IMR-90 (cell line): Measurements from ENCODE around the gene IFT52. TPM values are rescaled to one million over a fixed set of nuclear protein-coding genes. Genes with fewer than 3 reads are reported as not detected.

Experiments used
- ATAC-seq: fragments of 200-7000 bp; cut with Tn5 transposase; 2 replicates; pipeline ENCODE4 v1.9.1; 2020; ENCODE audit warnings: low read depth, mild to moderate bottlenecking, moderate library complexity
- BruUV-seq: library from RNA; stranded (reverse); fragments of 400-500 nt; replicated peaks from 2 replicates; lab custom pipeline; 2021; lab: Mats Ljungman, UMichigan
- CTCF ChIA-PET: fragments of 300-600 bp; formaldehyde crosslinking; extraction: SDS; loops from one replicate; lab custom pipeline; 2021; ENCODE audit warnings: antibody characterized with exemption; lab: Yijun Ruan, JAX
- POLR2A ChIA-PET: fragments of 300-600 bp; sonication (Branson Sonifier 250); formaldehyde crosslinking; loops from one replicate; lab custom pipeline; 2022; ENCODE audit warnings: antibody characterized with exemption; ENCODE audit not compliant: unreplicated experiment; lab: Charles Lee
- DNase-seq: peaks from one replicate; pipeline ENCODE4 v3.0.0; 2013
- H2AFZ ChIP-seq: replicated peaks from 2 replicates; pipeline ENCODE3; 2013; ENCODE audit warnings: low read length, mild to moderate bottlenecking; ENCODE audit not compliant: poor library complexity
- H2AK5ac ChIP-seq: 2 replicates; pipeline ENCODE4 v1.6.1; 2013; ENCODE audit warnings: low read depth, low read length, inconsistent platforms
- H2AK9ac ChIP-seq: replicated peaks from 2 replicates; pipeline ENCODE3; 2013; ENCODE audit warnings: mild to moderate bottlenecking, low read depth, low read length, moderate library complexity; ENCODE audit not compliant: poor library complexity
- H2BK120ac ChIP-seq: 2 replicates; pipeline ENCODE4 v1.6.1; 2013; ENCODE audit warnings: low read depth, low read length, inconsistent platforms
- H2BK15ac ChIP-seq: 3 replicates; pipeline ENCODE4 v1.6.1; 2013; ENCODE audit warnings: low read depth, low read length, inconsistent platforms
- H2BK20ac ChIP-seq: 2 replicates; pipeline ENCODE4 v1.6.1; 2013; ENCODE audit warnings: low read depth, mild to moderate bottlenecking, inconsistent platforms, low read length, moderate library complexity
- H2BK5ac ChIP-seq: 2 replicates; pipeline ENCODE4 v1.6.1; 2013; ENCODE audit warnings: mild to moderate bottlenecking, low read depth, low read length, inconsistent platforms; ENCODE audit not compliant: poor library complexity, severe bottlenecking
- H3K14ac ChIP-seq: replicated peaks from 2 replicates; pipeline ENCODE4 v1.6.1; 2013; ENCODE audit warnings: low read depth, low read length, inconsistent platforms
- H3K18ac ChIP-seq: 2 replicates; pipeline ENCODE4 v1.6.1; 2013; ENCODE audit warnings: low read depth, low read length, control low read depth
- H3K23ac ChIP-seq: 2 replicates; pipeline ENCODE4 v1.6.1; 2013; ENCODE audit warnings: low read depth, low read length, inconsistent platforms
- H3K27ac ChIP-seq: 2 replicates; pipeline ENCODE4 v1.5.1; 2013; ENCODE audit warnings: mild to moderate bottlenecking, control low read depth, low read length; ENCODE audit not compliant: insufficient read depth
- H3K27me3 ChIP-seq: 2 replicates; pipeline ENCODE4 v1.6.1; 2013; ENCODE audit warnings: low read length; ENCODE audit not compliant: control insufficient read depth, insufficient read depth
- H3K36me3 ChIP-seq: 2 replicates; pipeline ENCODE4 v1.6.1; 2013; ENCODE audit warnings: low read length, mixed read lengths; ENCODE audit not compliant: control insufficient read depth, insufficient read depth
- H3K4ac ChIP-seq: 2 replicates; pipeline ENCODE4 v1.6.1; 2013; ENCODE audit warnings: low read depth, low read length, inconsistent platforms
- H3K4me1 ChIP-seq: 2 replicates; pipeline ENCODE4 v1.6.1; 2013; ENCODE audit warnings: low read length, mixed read lengths; ENCODE audit not compliant: control insufficient read depth, insufficient read depth
- H3K4me2 ChIP-seq: 2 replicates; pipeline ENCODE4 v1.6.1; 2013; ENCODE audit warnings: low read depth, mild to moderate bottlenecking, control low read depth, low read length, moderate library complexity
- H3K4me3 ChIP-seq: 2 replicates; pipeline ENCODE4 v1.5.1; 2013; ENCODE audit warnings: low read depth, mild to moderate bottlenecking, control low read depth, low read length, moderate library complexity; ENCODE audit not compliant: insufficient read depth
- H3K56ac ChIP-seq: 2 replicates; pipeline ENCODE4 v1.6.1; 2013; ENCODE audit warnings: low read length, inconsistent platforms; ENCODE audit not compliant: insufficient read depth; ENCODE audit errors: extremely low read depth
- H3K79me1 ChIP-seq, 2 experiments: 2 replicates each; pipeline ENCODE4 v1.6.1; 2013; ENCODE audit warnings: low read length in 2 of 2, inconsistent platforms in 1 of 2, low read depth in 1 of 2
- H3K9ac ChIP-seq: 2 replicates; pipeline ENCODE4 v1.6.1; 2013; ENCODE audit warnings: low read depth, low read length, control low read depth
- H3K9me1 ChIP-seq: 2 replicates; pipeline ENCODE4 v1.6.1; 2013; ENCODE audit warnings: low read length, inconsistent platforms; ENCODE audit not compliant: insufficient read depth
- H3K9me3 ChIP-seq: 2 replicates; pipeline ENCODE4 v1.6.1; 2013; ENCODE audit warnings: low read length; ENCODE audit not compliant: control insufficient read depth, insufficient read depth
- H4K20me1 ChIP-seq: 2 replicates; pipeline ENCODE4 v1.6.1; 2013; ENCODE audit warnings: low read length, inconsistent platforms; ENCODE audit not compliant: insufficient read depth
- H4K5ac ChIP-seq: 2 replicates; pipeline ENCODE4 v1.6.1; 2013; ENCODE audit warnings: mild to moderate bottlenecking, low read depth, low read length, control low read depth
- H4K8ac ChIP-seq, 2 experiments: 2 replicates each; pipeline ENCODE4 v1.6.1; 2013; ENCODE audit warnings: low read depth in 2 of 2, low read length in 2 of 2, control low read depth in 1 of 2, inconsistent platforms in 1 of 2
- H4K91ac ChIP-seq: 2 replicates; pipeline ENCODE4 v1.6.1; 2013; ENCODE audit warnings: low read depth, low read length, inconsistent platforms; ENCODE audit not compliant: insufficient read depth
- FOS ChIP-seq: fragments of 150-350 bp; IDR thresholded peaks from 2 replicates; pipeline ENCODE4 v1.6.1; 2016; ENCODE audit warnings: low read depth, low read length
- MAZ ChIP-seq: IDR thresholded peaks from 2 replicates; pipeline ENCODE4 v1.6.1; 2012; ENCODE audit warnings: low read depth, mild to moderate bottlenecking, low read length, improper control_type of control experiment, moderate library complexity, borderline replicate concordance
- MXI1 ChIP-seq: IDR thresholded peaks from 2 replicates; pipeline ENCODE4 v1.6.1; 2012; ENCODE audit warnings: low read depth, mild to moderate bottlenecking, low read length, moderate library complexity, borderline replicate concordance
- POLR2A ChIP-seq: IDR thresholded peaks from 2 replicates; pipeline ENCODE4 v1.6.1; 2012; ENCODE audit warnings: mild to moderate bottlenecking, low read depth, low read length
- RCOR1 ChIP-seq: IDR thresholded peaks from 2 replicates; pipeline ENCODE4 v1.6.1; 2012; ENCODE audit warnings: mild to moderate bottlenecking, low read length, improper control_type of control experiment; ENCODE audit not compliant: insufficient replicate concordance
- SMC3 ChIP-seq: fragments of 150-350 bp; IDR thresholded peaks from 2 replicates; pipeline ENCODE4 v1.6.1; 2016; ENCODE audit warnings: low read depth, mild to moderate bottlenecking, antibody characterized with exemption, low read length, moderate library complexity
- USF2 ChIP-seq: fragments of 150-350 bp; IDR thresholded peaks from 2 replicates; pipeline ENCODE4 v1.6.1; 2017; ENCODE audit warnings: mild to moderate bottlenecking, antibody characterized with exemption, low read length, low read depth
- WGBS, 2 experiments: methylation state at CpG; one replicate each; pipeline versions ENCODE4 v1.1.5 to v1.1.7; 2013; ENCODE audit warnings: missing lambda C conversion rate in 2 of 2; ENCODE audit not compliant: insufficient read length in 1 of 2; ENCODE audit errors: extremely low coverage in 2 of 2; 5-methylcytosine and 5-hydroxymethylcytosine counted together
- dilution Hi-C: fragments of 300-500 bp; cut with HindIII; formaldehyde crosslinking; loops from one replicate; pipeline ENCODE4 v1.14.3; 2018; ENCODE audit warnings: low sequenced_read_pairs; ENCODE audit not compliant: unreplicated experiment
- in situ Hi-C: fragments of 300-500 bp; cut with MboI; formaldehyde crosslinking; loops from 3 replicates; pipeline ENCODE4 v1.14.3; 2019; ENCODE audit warnings: low sequenced_read_pairs, inconsistent platforms, mixed read lengths
- intact Hi-C: fragments of 100-400 bp; cut with micrococcal nuclease; formaldehyde crosslinking; loops from 2 replicates; pipeline ENCODE4 v1.10.0; 2022
- polyA plus RNA-seq, 3 experiments: library from polyadenylated mRNA; depleted of rRNA; stranded (reverse); fragments of >200 nt; gene quantifications; 2 replicates each; pipeline ENCODE4 v1.2.3, GENCODE V29; 2012; ENCODE audit warnings: low replicate concordance in 1 of 3
- total RNA-seq: library from RNA; depleted of rRNA; stranded (reverse); fragments of >200 nt; gene quantifications from 2 replicates; pipeline ENCODE4 v1.2.3, GENCODE V29; 2012
- TF ChIP-seq, protein P1 (sequence below): conservative IDR thresholded peaks from 2 replicates; pipeline ENCODE4 v1.5.1; 2012; ENCODE audit warnings: mild to moderate bottlenecking, low read depth, low read length, improper control_type of control experiment

IFT52 gene
- total and polyA plus RNA-seq, 2 of the 4 experiments (the other 2 are of a cell fraction): 31.2 to 55.6 TPM

DNA sequence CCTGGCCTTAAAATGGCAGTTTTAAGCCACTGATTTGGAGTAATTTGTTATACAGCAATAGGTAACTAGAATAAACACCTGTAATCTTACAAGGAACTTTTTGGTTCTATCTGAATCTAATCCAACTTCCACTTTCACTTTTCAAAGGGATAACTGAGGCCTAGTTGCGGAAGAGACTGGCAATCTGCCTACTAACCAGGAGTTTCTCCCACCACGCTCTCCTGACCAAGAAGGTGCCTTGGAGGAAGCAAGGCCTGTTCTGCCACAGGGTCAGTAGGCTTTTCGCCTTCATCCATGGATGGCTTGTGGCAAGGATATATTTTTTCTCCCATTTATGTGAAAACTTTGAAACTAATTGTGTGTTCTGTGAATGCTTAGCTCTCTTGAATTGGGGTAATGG, 63.2 kb downstream of the IFT52 start:
- ATAC-seq: no peak
- Histone ChIP-seq H2BK5ac (no peak overlapping the region), H2AK5ac (no peak overlapping the region), H3K9me1 (0 out of 2 replicates have a peak, but pooled peaks cover 4% of the 10 kb centered on the region), H2AFZ (no peak overlapping the region), H3K27me3 (no peaks in the 10 kb centered on the region), H2BK120ac (no peak overlapping the region), H3K36me3 (no peaks in the 10 kb centered on the region), H3K4me3 (no peak overlapping the region), H2BK20ac (no peak overlapping the region), H3K4ac (no peak overlapping the region), H3K79me1 (peaks cover 0 to 5% of the 10 kb centered on the region in 2 experiments; a peak in 1 of 4 replicates), H3K27ac (no peak overlapping the region), H3K4me2 (no peak overlapping the region), H2AK9ac (no peak overlapping the region), H4K91ac (no peak overlapping the region), H3K4me1 (peaks cover 2% of the 10 kb centered on the region; the same call in 1 of the 2 replicates), H4K8ac (no peak overlapping the region), H2BK15ac (no peak overlapping the region), H3K56ac (no peak overlapping the region), H4K20me1 (no peaks in the 10 kb centered on the region), H3K9me3 (no peaks in the 10 kb centered on the region), H3K18ac (no peak overlapping the region), H3K23ac (no peak overlapping the region), H4K5ac (no peak overlapping the region), H3K14ac (no peak overlapping the region), H3K9ac (no peak overlapping the region)
- dilution Hi-C loops: no loop called here
- intact Hi-C loops: no loop called here
- CTCF ChIA-PET: no interaction called here
- BruUV-seq: no TSS peak
- WGBS, 2 experiments: no CpG with 5 or more reads among the region's 3 CpGs
- TF ChIP-seq MAZ (no peak), RCOR1 (no peak), MXI1 (no peak), FOS (no peak), USF2 (no peak), SMC3 (no peak), POLR2A (no peak)
- TF ChIP-seq, protein P1, sequence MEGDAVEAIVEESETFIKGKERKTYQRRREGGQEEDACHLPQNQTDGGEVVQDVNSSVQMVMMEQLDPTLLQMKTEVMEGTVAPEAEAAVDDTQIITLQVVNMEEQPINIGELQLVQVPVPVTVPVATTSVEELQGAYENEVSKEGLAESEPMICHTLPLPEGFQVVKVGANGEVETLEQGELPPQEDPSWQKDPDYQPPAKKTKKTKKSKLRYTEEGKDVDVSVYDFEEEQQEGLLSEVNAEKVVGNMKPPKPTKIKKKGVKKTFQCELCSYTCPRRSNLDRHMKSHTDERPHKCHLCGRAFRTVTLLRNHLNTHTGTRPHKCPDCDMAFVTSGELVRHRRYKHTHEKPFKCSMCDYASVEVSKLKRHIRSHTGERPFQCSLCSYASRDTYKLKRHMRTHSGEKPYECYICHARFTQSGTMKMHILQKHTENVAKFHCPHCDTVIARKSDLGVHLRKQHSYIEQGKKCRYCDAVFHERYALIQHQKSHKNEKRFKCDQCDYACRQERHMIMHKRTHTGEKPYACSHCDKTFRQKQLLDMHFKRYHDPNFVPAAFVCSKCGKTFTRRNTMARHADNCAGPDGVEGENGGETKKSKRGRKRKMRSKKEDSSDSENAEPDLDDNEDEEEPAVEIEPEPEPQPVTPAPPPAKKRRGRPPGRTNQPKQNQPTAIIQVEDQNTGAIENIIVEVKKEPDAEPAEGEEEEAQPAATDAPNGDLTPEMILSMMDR: no peak
- POLR2A ChIA-PET: no interaction called here
- DNase-seq: no peak
- in situ Hi-C loops: no loop called here
